K562 (cell line): ENCODE results near the gene CEP295NL. TPM values are rescaled to one million over a fixed set of nuclear protein-coding genes. Genes with fewer than 3 reads are reported as not detected.
A peak's percentile ranks its signal among the peaks of the same experiment; 100 is the strongest.

ENCODE experiments used
- ADNP ChIP-seq: fragments of 200-800 bp; sonication (Bioruptor generic); IDR thresholded peaks from 2 replicates; pipeline ENCODE4 v1.6.1; 2016; ENCODE audit warnings: missing genetic modification characterization, missing compliant biosample characterization
- CREB1 ChIP-seq, 2 experiments: sonication (generic) in 1 of 2; formaldehyde crosslinking in 1 of 2; IDR thresholded peaks; 2 replicates each; pipeline versions ENCODE4 v1.6.1 to v1.8.0; 2012 to 2022; ENCODE audit warnings: inconsistent platforms in 1 of 2, mild to moderate bottlenecking in 1 of 2, missing genetic modification reagents in 1 of 2, moderate library complexity in 1 of 2
- E2F6 ChIP-seq, 2 experiments: IDR thresholded peaks; 2 replicates each; pipeline ENCODE4 v1.6.1; 2011; ENCODE audit warnings: borderline replicate concordance in 1 of 2, control low read depth in 1 of 2, low read depth in 1 of 2, low read length in 1 of 2, mild to moderate bottlenecking in 1 of 2, mixed read lengths in 1 of 2, moderate library complexity in 1 of 2; ENCODE audit not compliant: insufficient read depth in 1 of 2, insufficient read length in 1 of 2, poor library complexity in 1 of 2, severe bottlenecking in 1 of 2; ENCODE audit errors: extremely low read depth in 1 of 2
- EHMT2 ChIP-seq: fragments of 450-650 bp; IDR thresholded peaks from 2 replicates; pipeline ENCODE4 v1.6.1; 2018; ENCODE audit warnings: antibody characterized with exemption
- FOXK2 ChIP-seq, 2 experiments: fragments of 450-650 bp; IDR thresholded peaks in 1 of 2; conservative IDR thresholded peaks in 1 of 2; 2 replicates each; pipeline ENCODE4 v1.6.1; 2016; ENCODE audit warnings: low read depth in 2 of 2, mild to moderate bottlenecking in 1 of 2
- GABPA ChIP-seq: fragments of 200-800 bp; sonication (Bioruptor generic); conservative IDR thresholded peaks from 2 replicates; pipeline ENCODE4 v1.6.1; 2016; ENCODE audit warnings: low read depth, missing genetic modification characterization, missing compliant biosample characterization
- GATAD2B ChIP-seq: fragments of 450-650 bp; IDR thresholded peaks from 2 replicates; pipeline ENCODE4 v1.6.1; 2017; ENCODE audit warnings: mild to moderate bottlenecking, borderline replicate concordance
- MAFG ChIP-seq: fragments of 450-650 bp; conservative IDR thresholded peaks from 2 replicates; pipeline ENCODE4 v1.6.1; 2016; ENCODE audit warnings: missing genetic modification characterization, missing compliant biosample characterization
- MAFK ChIP-seq: IDR thresholded peaks from 2 replicates; pipeline ENCODE4 v1.6.1; 2011; ENCODE audit warnings: low read length, improper control_type of control experiment
- NFRKB ChIP-seq: fragments of 450-650 bp; IDR thresholded peaks from 2 replicates; pipeline ENCODE4 v1.6.1; 2016; ENCODE audit warnings: low read depth
- PHTF2 ChIP-seq: fragments of 250-450 bp; sonication (Bioruptor Pico); IDR thresholded peaks from 2 replicates; pipeline ENCODE4 v1.5.0; 2021; ENCODE audit warnings: mild to moderate bottlenecking
- PKNOX1 ChIP-seq: fragments of 450-650 bp; IDR thresholded peaks from 2 replicates; pipeline ENCODE4 v1.6.1; 2016
- PRDM10 ChIP-seq: fragments of 450-650 bp; IDR thresholded peaks from 2 replicates; pipeline ENCODE4 v1.6.1; 2018; ENCODE audit not compliant: partially characterized antibody
- TEAD2 ChIP-seq: fragments of 450-650 bp; IDR thresholded peaks from 2 replicates; pipeline ENCODE4 v1.6.1; 2016; ENCODE audit warnings: missing genetic modification characterization, control low read depth, missing compliant biosample characterization
- XRCC5 ChIP-seq: fragments of 200-400 bp; formaldehyde crosslinking; IDR thresholded peaks from 2 replicates; pipeline ENCODE4 v1.6.1; 2017; ENCODE audit warnings: low read depth, mild to moderate bottlenecking, low read length
- ZNF444 ChIP-seq: fragments of 250-450 bp; sonication (Bioruptor Pico); IDR thresholded peaks from 2 replicates; pipeline ENCODE4 v1.4.0; 2020; ENCODE audit warnings: mild to moderate bottlenecking, moderate library complexity
- ZNF592 ChIP-seq: fragments of 450-650 bp; IDR thresholded peaks from 2 replicates; pipeline ENCODE4 v1.6.1; 2017; ENCODE audit warnings: antibody characterized with exemption, mild to moderate bottlenecking
- ZNF766 ChIP-seq: fragments of 200-800 bp; sonication (Bioruptor generic); conservative IDR thresholded peaks from 2 replicates; pipeline ENCODE4 v1.6.1; 2016; ENCODE audit warnings: missing genetic modification characterization, missing compliant biosample characterization
- polyA plus RNA-seq, 8 experiments: library from polyadenylated mRNA; depleted of rRNA in 4 of 8; stranded (reverse) in 5 of 8; unstranded in 3 of 8; fragments of >200 nt; fragmentation: Nextera tagmentation in 2 of 8; fragmentation: Illumina TruSeq in 1 of 8; extraction: Ambion mirVana in 2 of 8; extraction: Trizol in 1 of 8; gene quantifications; 2 replicates each; pipeline versions ENCODE4 v1.2.1 to v1.2.3, GENCODE V29; 2011 to 2014; ENCODE audit warnings: inconsistent platforms in 1 of 8, missing spikeins in 1 of 8
- total RNA-seq, 7 experiments: library from RNA; depleted of rRNA in 6 of 7; stranded (reverse); fragments of >200 nt in 6 of 7; fragmentation: Illumina TruSeq in 2 of 7; extraction: Trizol in 2 of 7; gene quantifications; 2 replicates each; pipeline versions ENCODE4 v1.2.1 to v1.2.3, GENCODE V29; 2011 to 2021; ENCODE audit warnings: low replicate concordance in 1 of 7

The CEP295NL gene
- total and polyA plus RNA-seq, 9 of the 15 experiments (the other 6 are each of a cell fraction or from before 2014, with no cell fraction given), result not detected

GRCh38 chr17:78883089-78883532 is 19.9 kb downstream of the CEP295NL start (continued):
- TF ChIP-seq ZNF592 (peak; percentile 76; the same call in 1 of the 2 replicates), ADNP (tag) (no peak), E2F6 (IDR thresholded peaks at IDR 0.05; ENCODE audit: borderline replicate concordance in 1 of 2, extremely low read depth in 1 of 2, insufficient read depth in 1 of 2, insufficient read length in 1 of 2, low read depth in 1 of 2, low read length in 1 of 2, poor library complexity in 1 of 2, severe bottlenecking in 1 of 2) (peak in 1 of 2 experiments; percentile 30), FOXK2 (conservative IDR thresholded peaks at IDR 0.05 in 1 of 2, IDR thresholded peaks at IDR 0.05 in 1 of 2; ENCODE audit: low read depth in 2 of 2) (0 out of 4 replicates have a peak, but pooled peaks have one; percentile 28 to 43), NFRKB (peak; percentile 8; the same call in 1 of the 2 replicates), MAFG (peak; percentile 83), MAFK (peak; percentile 48; the same call in 1 of the 2 replicates), PHTF2 (CRISPR knock-in tag) (no peak), EHMT2 (peak; percentile 50; the same call in 1 of the 2 replicates), PRDM10 (peak; percentile 23), PKNOX1 (peak; percentile 52; the same call in 1 of the 2 replicates), GABPA (tag) (peak; percentile 90), XRCC5 (no peak), TEAD2 (tag) (peak; percentile 66), CREB1 (IDR thresholded peaks at IDR 0.05) (no peak), CREB1 (CRISPR knock-in tag; IDR thresholded peaks at IDR 0.05) (no peak), GATAD2B (0 out of 2 replicates have a peak, but pooled peaks have one; percentile 39), ZNF444 (CRISPR knock-in tag) (no peak), ZNF766 (0 out of 2 replicates have a peak, but pooled peaks have one; percentile 50)
